ENCODE results near the gene TBXT.
"Not testable (repeated sequence)": the region's sequence is repeated elsewhere in the genome, so short reads cannot be mapped to it uniquely, and the experiment has no call there.

The TBXT gene, protein sequence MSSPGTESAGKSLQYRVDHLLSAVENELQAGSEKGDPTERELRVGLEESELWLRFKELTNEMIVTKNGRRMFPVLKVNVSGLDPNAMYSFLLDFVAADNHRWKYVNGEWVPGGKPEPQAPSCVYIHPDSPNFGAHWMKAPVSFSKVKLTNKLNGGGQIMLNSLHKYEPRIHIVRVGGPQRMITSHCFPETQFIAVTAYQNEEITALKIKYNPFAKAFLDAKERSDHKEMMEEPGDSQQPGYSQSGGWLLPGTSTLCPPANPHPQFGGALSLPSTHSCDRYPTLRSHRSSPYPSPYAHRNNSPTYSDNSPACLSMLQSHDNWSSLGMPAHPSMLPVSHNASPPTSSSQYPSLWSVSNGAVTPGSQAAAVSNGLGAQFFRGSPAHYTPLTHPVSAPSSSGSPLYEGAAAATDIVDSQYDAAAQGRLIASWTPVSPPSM

DNA sequence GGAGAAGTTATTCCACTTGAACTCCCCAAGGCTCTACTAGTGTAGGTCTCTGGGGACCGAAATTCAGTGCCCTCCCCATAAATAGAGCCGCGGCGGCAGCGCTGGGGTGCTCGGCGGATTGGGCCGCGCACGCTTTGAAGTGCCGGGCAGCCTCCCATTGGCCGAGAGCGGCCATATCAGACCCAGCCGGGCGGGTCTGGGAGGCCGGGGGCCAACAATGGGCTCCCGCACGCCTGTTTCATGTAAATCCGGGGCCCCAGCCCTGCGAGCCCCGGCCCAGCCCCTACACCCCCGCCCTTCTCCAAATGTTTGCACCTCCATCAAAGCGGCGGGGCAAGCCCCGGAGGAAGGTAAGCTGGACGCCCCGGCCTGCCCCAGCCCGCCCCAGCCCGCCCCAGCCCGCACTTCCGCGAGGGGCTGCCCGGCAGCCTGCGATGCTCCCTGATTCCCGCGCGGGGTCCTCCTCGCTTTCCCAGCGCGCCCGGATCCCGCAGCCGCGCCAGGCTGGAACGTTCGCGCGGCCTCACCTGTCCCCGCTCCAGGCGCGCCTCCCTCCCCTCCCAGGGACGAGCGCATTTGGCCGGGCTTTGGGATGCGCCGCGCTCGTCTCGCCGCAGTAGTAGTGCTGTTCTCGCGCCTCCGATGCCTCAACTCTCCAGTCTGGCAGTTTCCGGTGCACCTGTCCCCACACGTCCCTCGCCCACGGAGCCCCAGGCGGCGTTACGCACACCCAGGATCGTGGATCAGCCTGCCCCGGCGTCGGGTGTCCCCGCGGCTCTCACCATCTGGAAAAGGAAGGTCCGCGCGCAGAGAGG is at the start of gene TBXT:
TBXT (minus strand) TSS at position 51 of the 815 bp plus-strand sequence. CDS start 260 bp downstream, outside the sequence.
- no peak for DNase-seq

DNA sequence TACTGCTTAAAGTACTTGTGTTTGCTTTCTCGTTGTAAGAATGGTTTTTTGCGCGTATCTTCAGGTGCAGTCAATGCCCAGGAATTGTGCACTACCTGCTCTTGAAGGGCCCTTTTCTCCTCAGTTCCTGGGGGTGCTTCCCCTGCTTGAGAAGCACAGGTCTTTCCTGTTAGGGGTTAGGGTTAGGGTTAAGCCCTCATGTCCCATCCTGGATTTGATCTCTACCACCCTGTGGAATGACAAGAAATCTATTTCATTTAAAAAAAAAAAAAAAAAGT is 39.6 kb upstream of the TBXT start:
- no peak for DNase-seq

DNA sequence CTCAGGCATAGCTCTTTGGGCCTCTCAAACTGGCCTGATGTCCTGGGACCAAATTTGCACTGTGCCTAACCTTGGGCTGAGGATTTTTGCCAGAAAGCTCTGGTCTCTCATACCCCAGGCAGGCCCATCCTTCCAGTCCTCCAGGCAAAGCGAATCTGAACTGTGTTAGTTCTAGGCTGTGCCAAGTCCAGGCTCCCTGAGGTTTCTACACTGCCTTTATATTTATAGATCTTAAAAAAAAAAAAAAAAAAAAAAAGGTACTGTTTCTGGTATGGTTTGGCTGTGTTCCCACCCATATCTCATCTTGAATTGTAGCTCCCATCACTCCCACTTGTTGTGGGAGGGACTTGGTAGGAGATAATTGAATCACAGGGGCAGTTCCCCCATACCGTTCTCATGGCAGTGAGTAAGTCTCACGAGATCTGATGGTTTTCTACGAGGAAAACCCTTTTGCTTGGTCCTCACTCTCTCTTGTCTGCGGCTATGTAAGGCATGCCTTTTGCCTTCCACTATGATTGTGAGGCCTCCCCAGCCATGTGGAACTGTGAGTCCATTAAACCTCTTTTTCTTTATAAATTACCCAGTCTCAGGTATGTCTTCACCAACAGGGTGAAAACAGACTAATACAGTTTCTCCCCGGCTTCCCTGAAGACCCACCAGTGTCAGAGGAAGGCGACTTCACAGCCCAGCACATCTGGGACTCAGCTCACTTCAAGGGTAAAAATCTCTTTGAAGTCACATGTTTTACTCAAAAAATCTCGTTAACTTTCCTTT is 39.0 kb upstream of the TBXT start:
- DNase-seq = no peak

DNA sequence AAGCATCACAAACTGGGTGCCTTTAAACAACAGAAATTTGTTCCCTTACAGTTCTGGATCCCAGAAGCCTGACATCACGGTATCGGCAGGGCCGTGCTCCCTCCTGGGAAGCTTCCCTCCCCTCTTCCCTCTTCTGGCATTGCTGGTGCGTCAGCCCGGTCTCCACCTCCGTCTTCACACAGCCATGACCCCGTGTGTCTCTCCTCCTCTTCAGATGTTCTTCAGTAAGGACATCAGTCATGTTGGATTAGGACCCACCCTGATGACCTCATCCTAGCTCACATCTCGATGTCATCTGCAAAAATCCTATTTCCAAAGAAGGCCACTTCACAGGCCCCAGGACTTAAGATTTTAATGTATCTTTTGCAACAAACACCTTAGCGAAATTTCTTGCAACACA is 38.4 kb upstream of the TBXT start:
- no peak for DNase-seq

DNA sequence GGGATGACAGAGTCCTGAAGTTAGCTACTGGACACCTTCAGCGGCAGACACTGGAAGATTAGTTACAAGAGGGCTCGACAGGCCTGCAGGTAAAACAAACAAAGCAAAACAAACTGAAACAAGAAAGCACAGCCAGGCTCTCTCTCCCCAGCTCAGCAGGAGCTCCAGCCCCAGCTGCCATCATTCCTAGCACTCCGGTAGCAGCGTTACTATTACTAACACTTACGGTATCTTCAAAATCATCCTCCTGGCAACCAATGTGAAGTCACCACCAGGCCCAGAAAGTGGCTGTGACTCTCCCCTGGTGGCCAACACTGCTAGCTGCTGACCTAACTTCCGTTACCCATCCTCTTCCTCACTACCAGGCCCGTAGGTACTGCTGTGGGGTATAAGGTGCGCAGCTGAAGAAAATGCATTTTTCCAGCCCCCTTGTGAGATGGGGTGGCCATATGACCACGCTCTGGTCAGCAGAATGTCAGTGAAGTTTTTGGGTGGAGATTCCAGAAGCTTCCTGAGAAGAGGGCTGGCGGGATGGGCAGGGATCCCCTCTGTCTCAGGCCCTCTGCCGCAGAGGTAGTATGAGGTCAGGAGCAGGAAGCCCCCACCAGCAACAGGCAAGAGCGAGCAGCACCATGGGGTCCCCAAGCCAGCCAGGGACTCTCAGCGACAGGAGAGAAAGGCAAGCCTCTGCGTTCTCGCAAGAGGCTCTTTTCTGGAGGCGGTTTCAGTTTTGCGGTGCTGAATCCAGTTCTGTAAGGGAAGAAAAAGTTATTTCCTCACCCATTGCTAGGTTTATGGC is 37.4 kb upstream of the TBXT start:
- no peak for DNase-seq

DNA sequence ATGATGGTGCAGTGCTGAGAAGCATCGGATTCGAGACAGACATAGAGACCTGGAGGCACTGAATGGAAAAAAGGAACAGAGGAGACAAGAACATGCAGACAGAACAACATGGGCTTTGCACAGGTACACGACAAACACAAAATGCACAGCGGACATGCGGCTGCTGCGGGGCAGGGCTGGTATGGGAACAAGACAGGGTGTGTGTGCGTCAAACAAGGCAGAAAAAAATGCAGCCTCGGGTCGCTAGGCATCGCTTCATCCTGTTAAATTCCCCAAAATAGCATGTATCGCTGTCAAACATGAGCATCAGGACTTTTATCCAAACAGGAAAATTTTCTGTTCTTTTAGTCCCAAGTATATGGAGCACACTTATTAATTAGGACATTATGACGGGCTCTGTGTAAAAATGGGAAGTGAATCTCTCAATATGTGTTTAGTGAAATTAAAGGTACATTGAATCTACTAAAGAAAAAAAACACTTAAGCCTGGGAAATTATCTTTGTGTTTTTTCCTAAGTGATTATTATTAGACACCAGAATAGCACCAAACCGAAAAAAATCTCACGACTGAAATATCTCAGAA is 36.1 kb upstream of the TBXT start:
- no peak for DNase-seq

DNA sequence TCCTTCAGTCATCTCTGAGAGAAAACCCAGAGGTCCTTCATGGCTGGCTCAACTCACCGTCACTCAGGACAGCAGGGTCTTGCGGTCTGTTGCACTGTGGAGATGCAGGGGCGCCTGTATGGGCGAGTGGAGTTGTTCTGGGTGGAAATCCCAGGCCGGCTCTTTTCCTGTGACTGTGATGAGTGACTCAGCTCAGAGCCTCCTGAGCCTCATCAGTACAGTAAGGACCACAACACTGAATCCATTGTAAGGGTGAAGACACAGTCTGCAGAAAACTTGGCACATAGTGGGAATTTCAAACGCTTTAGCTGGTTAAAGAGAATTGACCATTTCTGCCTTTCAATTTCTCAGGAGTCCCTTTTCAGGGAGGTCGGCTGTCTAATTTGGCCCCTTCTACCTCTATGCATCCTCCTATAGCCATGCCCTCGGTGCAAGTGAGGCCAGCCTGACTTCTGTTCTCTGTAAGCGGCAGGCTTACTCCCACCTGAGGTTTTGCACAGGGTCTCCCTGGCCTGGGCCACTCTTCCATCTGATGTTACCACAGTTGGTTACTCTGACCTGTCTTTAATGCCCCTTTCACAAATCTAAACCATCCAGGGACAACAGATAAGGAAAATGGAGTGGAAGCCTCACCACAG is 35.5 kb upstream of the TBXT start:
- DNase-seq = no peak

DNA sequence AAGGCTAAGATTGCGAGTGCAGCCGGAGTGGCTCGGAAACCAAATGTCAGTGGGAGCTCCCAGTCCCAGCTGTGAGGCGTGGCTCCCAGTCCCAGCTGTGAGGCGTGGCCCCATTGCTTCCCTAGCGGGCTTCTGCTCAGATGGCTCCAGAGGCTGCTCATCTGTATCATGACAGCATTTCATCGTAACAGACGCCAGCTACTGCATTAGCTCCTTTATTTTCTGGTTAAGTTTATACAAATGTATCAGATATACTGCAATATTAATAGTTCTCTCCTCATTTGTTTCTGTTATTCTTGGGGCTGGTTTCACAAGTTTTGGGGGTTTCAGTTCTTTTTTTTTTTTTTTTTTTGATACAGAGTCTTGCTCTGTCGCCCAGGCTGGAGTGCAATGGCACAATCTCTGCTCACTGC is 34.7 kb upstream of the TBXT start:
- no peak for DNase-seq

DNA sequence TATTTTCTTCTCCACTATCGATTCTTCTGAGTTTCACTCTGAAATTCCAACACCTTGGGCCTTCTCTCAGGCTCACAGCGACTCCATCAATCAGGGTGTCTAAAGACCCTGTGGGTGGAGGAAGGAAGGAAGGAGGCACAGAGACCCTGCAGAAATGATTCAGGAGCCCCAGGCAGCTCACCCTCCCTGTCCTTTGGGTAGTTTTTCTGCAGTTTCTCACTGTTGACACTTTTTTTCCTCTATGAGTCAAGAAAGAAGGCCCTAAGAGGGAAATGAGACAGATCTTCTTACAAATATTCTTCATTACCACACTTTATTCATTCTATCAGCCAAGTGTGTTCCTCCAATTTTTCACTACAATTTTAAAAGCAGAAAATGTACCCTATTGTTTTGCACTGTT is 34.2 kb upstream of the TBXT start:
- no peak for DNase-seq

DNA sequence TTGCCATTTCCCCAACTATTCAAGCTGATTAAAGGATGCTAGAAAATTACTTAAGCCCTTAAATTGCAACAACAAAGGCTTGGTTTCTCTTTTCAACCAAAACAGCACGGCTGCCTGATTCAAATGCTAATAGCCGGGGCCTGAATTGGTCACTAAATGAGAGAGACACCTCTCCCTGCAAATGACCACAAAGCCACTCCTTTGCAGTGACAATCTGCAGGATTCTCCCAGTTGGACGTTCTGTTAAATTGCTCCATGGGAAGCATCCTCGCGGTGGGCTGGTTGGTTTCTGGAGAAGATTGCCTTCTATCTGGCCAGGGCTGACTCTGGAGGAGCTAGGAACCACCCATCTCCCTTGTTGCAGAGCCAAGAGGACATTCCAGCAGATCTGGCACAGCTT is 29.7 kb upstream of the TBXT start:
- DNase-seq = no peak

DNA sequence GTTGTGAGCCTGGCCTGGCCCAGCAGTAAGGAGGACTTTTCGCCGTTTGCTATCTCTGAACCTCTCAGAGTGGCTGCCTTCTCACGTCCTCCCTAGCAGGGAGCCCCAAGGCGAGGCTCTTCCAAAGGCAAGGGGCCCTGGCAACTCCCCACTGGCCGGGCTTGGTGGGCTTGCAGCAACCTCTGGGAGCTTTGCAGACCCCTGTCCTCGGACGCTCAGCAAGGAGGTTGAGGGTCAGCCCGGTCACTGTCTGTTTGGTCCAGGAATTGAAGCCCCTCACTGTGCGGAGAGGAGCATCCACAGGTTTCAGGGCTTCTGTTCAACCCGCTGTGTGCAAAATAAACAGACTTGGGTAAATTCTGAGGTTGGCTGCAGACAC is 28.2 kb upstream of the TBXT start:
- no peak for DNase-seq

DNA sequence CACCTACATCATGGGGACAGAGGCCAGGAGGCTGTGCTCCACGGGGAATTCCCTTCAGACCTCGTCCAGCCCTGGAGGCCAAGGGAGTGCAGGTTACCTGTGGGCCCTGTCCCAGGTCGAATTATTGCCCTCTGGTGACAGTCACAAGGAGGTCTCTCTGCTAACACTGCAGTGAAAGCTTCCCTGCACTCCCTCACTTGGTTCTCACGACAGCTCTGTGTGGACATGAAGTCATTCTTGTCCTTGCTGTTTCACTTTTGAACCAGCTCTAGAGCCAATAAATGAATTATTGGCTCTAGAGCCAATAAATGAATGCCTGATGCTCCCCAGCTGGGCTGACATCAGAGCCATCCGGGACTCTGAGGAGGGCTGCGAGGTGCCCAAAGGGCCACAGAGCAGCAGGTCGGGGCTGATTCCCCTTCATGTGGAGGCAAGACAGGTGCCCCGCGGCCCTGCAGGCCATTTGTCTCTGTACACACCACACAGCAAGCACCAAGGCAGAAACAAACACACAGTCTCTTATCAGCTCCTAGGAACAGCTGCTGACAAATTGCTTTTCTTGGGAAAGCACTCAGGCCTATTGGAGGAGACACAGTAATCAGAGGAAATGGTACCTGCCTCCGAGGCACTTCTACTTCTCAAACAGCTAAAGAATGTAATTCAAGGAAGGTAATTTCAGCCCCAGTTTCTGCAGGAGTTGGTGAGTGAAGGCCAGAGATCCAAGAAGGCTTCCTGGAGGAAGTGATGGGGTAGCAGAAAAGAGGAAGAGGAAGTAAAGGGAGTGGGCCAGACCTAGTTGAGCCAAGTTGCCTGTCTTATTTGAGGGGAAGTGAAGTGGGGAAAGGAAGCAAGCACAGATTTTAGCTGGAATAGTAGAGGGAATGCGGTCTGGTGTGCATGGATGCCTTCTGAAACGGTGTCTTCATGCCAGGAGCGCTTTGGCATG is 27.5 kb upstream of the TBXT start:
- DNase-seq = no peak

DNA sequence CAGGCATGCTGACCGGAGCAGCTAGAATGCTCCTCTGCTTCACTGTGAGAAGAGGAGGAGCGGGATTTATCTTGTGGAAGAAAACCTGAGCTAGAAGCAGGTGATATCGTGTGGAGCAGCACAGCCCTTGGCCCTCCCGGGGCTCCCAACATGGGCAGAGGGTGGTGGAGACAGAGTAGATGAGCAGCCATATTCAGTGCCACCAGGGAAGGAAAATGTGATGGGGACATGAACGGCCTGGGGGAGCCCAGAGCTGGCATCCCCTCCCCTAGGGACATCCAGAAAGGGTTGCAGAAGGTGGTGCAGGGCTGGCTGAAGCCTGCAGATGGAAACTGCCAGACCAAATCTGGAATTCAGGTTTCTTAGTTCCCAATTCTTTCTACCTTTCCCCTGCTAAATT is 24.9 kb upstream of the TBXT start:
- no peak for DNase-seq

DNA sequence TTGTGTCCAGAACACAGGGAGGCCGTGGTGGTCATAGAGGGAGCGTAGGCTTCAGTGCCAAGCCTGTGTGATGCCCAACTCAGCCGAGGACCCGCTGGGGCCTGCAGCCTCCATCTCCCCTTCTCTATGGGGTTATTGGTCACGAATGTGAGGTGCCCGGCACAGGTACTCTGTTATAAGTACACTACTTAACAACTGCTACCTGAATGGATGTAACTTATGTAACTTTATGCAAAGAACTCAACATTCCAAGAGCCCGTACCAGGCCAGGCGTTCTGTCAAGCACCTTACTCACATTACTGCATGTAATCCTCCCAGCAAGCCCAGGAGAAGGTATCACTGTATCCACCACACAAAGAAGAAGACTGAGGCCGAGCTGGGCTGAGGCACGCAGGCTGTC is 24.5 kb upstream of the TBXT start:
- DNase-seq = no peak

DNA sequence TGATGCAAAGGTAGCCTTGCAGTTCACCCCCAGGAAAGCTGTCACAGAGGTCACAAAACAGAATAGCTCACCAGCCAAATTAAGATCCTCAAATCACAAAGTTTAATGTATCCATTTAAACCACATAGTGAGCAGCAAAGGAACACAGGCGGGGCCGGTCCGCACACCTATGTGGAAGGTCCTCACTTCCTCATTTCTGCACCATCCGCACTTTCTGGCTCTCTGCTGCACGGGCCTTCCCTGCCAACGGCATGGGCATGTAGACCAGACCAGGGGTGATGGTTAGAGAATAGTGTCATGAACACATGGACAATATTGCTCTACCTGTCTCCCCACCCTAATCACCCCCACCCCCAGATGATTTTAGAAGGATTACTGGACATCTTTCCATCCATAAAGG is 12.1 kb upstream of the TBXT start:
- DNase-seq = no peak

DNA sequence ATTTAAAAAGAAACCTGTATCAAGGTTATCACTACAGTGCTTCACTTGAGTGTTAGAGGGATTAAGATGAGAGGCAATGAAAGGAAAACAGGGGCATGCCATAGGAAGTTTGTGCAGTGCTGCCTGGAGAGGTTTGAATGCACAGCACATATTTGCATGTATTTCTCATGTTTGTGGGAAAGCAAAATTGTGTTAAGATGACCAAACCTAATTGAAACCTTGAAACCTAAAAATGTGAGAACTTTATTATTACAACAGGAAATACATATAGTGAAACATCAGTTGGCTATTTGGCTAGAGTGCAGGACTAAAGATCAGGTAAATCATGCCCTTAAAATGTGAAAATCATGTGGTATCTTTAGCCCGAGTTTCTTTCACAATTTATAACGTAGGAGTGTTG is 8.5 kb upstream of the TBXT start:
- no peak for DNase-seq

DNA sequence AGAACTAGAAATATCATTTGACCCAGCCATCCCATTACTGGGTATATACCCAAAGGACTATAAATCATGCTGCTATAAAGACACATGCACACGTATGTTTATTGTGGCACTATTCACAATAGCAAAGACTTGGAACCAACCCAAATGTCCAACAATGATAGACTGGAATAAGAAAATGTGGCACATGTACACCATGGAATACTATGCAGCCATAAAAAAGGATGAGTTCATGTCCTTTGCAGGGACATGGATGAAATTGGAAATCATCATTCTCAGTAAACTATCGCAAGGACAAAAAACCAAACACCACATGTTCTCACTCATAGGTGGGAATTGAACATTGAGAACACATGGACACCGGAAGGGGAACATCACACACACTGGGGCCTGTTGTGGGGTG is 7.4 kb upstream of the TBXT start:
- DNase-seq = not testable (repeated sequence)

DNA sequence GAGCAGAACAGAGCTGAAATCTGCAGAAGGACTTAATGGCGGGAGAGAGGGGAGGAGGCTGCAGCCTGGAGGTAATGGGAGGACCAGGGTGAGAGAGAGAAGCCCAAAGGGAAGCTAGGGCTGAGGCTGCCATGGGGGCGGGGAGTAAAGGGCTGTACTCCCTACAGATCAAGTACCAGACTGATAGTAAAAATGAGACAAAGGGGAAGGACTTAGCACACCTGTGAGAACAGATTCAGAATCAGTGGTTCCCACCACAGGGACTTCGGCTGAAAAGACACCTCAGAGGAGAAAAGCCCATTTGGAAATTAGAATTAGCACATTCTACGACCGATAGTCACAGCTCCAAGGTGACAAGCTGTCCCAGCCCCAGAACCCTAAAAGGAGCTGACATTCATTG is 6.4 kb upstream of the TBXT start:
- DNase-seq = no peak

DNA sequence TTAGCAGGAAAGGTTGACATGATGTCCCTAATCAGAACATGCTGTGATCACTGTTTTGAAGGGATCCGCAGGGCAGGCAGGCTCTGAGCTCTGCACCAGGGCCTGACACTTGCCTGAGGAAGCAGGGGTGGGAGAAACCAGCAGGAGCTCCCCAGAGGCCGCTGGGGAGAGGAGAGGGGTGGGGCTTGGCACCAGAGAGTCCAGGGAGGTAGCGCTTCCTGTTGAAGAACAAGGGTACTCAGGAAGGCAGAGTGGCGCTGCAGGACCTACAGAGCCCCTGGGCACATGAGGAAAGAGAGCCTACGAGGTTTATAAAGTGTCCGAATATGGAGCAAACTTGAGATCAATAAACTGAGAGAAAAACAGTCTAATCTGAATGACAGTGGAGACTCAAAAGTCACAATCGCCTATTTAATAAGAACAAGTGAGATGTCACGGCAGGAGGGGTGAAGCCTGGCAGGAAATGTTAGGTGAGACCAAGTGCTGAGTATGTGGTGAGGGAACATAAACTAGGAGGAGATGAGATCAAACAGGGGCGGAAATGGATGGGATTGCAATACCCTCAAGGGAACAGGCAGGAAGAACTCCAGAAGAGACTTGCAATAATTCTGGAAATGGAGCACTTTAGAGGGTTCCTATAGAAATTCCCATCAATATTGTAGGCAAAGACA is 5.8 kb upstream of the TBXT start:
- no peak for DNase-seq

DNA sequence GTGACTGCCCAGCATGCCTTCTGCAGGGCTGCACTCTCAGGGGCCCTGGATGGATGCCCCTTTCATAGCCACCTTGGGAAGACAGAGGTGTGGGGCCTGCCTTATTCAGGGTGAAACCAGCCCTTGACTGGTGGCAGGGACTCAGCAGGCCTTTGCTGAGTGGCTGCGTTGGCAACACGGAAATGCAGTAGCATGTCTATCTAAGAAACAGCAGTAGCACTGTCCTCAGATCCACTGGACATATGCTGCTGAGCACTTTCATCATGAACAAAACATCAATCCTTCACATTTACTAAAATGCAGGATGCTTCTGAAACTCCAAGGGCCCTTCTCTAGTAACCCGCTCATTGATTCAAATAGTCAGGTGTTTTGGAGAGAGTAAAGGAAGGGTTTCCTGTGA is 4.9 kb upstream of the TBXT start:
- no peak for DNase-seq
